LNCAP (cell line): ENCODE results near the gene KIAA1217.

Experiments
- TF ChIP-seq, protein P1 (sequence below): fragments of 450-650 bp; IDR thresholded peaks from 2 replicates; pipeline ENCODE4 v1.5.1; 2017; ENCODE audit warnings: mild to moderate bottlenecking

The KIAA1217 gene

DNA sequence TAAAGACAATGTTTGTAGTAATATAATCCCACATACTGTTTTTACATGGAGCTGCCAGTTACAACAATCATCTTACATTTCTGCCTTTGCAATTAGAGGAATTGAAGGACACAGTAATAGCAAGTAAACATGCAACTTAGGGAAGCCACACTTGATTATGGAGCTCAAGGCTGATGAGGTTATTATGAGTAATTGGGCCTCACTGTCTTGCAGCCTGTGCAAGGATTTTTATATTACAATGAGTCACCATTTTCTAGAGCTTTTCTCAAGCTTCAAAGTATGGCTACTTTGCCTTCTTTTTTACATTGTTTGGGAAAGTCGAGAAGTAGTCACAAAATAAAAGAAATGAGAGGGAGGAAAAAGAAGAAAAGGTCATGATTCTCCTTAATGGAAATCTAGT, 226.4 kb downstream of the KIAA1217 start:
- TF ChIP-seq, protein P1, sequence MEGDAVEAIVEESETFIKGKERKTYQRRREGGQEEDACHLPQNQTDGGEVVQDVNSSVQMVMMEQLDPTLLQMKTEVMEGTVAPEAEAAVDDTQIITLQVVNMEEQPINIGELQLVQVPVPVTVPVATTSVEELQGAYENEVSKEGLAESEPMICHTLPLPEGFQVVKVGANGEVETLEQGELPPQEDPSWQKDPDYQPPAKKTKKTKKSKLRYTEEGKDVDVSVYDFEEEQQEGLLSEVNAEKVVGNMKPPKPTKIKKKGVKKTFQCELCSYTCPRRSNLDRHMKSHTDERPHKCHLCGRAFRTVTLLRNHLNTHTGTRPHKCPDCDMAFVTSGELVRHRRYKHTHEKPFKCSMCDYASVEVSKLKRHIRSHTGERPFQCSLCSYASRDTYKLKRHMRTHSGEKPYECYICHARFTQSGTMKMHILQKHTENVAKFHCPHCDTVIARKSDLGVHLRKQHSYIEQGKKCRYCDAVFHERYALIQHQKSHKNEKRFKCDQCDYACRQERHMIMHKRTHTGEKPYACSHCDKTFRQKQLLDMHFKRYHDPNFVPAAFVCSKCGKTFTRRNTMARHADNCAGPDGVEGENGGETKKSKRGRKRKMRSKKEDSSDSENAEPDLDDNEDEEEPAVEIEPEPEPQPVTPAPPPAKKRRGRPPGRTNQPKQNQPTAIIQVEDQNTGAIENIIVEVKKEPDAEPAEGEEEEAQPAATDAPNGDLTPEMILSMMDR, result no peak

DNA sequence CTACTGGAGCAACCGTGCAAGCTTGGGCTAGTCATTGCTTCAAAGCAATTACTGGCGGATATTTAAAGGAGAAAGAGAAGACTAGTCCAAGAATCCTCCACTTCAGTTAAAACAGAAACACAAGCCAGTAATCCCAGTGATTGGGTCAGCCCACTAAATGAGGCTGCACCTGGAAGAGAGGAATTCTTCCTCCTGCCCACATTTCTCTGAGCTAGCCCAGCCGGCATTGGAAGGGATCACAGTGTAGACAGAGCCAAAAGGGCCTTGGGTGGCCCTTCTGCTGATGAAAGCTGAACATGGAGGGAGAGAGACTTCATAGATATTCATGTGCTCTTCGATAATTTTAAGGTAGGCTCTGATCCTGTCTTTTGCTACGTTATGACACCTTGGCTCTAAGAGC, 228.4 kb downstream of the KIAA1217 start:
- TF ChIP-seq, protein P1, result no peak

DNA sequence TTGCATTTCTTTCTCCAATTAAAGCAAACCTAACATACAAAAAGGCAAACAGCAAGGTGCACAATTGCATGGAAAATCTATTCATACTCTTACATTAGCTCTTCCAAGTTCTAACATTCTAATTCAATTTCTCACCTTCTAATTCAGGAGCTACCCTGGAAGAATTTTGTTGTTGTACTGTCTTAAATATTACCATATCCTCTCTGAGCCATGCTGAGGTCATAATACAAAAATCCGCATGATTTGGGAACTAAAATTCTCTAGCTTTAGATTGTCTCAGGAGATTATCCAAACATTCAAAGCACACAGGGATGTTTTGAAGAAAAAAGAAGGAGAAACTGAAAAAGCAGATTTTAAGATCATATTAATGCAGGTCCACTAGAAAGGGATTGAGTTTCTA, 229.9 kb downstream of the KIAA1217 start:
- TF ChIP-seq, protein P1, result no peak

DNA sequence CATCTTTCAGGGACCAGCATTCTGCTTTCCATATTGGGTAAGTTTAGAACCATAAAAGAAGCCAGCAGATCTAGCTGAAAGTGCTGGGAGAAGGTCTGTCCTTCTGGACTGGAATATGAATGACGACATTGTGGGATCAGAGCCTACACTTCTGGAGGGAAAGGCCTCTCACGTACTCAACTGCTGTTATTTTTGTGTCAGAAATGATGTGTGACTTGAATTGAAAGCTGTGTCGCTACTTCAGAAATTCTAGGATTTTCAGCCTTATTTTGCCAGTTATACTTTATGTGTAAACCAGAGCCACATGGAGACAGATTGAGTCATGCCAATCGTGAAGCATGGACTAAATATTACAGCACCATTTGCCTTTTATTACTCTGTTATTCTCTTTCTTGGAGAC, 231.0 kb downstream of the KIAA1217 start:
- TF ChIP-seq, protein P1, result no peak

DNA sequence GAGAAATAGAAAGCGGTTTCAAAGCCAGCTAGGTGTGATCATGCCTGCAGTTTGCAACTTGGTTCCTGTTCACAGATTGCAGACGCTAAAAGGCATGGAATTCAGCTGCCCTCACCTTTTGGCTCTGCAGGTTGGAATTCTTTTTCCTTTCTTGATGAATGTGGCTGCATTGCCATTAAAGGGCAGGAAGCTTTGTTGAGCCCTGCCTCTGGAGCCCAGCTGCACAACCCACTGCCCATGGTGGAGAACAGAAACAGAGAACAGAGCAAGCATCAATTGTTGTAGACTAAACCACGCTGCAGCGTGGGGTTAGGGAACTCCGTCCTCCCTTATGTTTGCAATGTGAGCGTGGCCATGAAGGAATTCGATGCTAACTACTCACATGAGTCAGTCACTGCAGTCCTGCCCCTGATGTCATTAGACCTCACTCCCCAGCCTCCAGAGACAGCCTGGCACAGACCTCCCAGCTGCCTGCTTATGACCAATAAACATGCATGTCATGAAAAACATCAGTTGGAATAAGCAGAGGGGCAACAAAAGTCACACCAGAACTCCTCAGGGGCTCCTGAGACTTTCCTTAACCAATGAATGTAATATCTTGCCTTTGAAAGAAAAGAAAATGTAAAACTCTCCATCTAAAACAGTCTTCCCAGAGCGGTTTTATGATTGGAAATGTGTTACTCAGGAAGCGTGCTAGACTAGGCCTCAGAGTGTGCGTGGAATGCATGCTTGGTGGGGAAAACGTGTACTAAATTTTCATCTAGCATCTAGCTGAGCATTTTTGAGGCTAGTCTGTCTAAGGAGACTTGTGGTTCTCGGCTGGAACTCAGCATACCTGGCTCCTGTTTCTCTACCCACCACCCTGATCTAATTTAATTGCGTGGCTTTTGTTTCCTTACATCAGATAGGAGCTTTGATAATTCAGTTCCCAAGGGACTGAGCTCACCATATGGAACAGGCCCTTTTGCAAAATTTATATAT, 232.2 kb downstream of the KIAA1217 start:
- TF ChIP-seq, protein P1, result no peak

DNA sequence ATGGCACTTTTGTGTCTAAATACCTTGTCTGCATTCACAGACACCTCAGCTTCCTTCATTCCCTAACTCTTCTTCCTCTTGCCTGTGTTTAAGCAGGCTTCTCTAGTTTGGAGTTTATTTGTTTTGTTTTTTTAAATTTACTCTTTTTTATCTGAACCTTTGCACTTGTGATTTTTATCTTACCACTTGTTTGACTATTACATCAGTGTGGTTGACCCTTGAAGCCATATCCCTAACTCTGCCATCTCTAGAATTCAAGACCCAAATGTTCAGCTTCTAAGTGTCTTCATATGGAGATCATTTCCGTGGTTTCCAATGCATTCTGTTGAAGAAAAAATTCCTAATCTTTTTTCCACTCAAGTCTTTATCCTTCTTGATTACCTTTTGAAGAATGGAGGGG, 233.3 kb downstream of the KIAA1217 start:
- TF ChIP-seq, protein P1, result no peak

DNA sequence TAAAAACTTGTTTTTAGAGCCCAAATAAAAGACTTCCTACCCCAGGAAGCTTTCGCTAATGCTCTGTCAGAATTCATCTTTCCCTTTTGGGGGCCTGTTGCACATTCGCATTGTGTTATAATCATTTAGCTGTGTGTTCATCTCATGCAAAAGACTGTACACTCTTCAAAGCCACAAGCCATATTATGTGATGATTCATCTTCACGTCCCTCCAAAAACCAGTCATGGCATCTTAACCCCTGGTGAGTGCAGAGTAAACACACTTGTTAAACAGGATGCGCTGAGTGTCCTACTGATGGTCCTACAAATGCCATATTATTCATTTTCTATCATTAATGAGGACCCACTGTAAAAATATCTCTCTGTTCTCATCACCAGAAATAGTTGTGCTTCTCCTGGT, 235.4 kb downstream of the KIAA1217 start:
- TF ChIP-seq, protein P1, result no peak
